GM19452 (cell line): Measurements from ENCODE around the gene BCL11B.

Experiments
- ATAC-seq: cut with Tn5 transposase; IDR thresholded peaks from one replicate; pipeline ENCODE4 v1.9.1; 2021; ENCODE audit not compliant: unreplicated experiment

The BCL11B gene

DNA sequence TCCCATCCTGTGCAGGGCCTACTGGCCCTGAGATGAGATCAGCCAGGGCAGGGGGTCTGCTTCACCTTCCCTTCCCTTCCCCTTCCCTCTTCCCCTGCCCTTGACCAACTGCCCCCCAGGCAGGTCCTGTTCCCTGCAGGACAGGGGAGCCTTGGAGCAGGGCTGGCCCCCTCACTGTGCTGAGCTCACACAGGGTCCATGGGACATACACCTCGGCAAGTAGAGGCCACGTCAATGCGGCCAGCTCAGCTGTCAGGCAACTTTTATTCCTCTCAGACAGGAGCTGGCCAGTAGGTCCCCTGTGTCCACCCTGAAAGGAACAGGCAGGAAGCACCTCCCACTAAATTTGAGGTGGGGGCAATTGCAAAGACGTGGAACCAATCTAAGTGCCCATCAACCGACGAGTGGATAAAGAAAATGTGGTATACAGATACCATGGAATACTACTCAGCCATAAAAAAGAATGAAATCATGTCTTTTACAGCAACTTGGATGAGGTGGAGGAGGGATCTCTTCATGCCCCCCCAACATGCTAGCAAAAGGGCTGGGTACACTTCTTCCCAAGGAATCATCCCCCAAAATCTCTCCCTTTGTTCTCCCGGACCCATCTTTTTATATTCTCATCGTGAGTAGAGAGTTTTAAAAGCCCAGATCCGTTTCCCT lies 148.7 kb downstream of the BCL11B start:
- ATAC-seq = no peak

DNA sequence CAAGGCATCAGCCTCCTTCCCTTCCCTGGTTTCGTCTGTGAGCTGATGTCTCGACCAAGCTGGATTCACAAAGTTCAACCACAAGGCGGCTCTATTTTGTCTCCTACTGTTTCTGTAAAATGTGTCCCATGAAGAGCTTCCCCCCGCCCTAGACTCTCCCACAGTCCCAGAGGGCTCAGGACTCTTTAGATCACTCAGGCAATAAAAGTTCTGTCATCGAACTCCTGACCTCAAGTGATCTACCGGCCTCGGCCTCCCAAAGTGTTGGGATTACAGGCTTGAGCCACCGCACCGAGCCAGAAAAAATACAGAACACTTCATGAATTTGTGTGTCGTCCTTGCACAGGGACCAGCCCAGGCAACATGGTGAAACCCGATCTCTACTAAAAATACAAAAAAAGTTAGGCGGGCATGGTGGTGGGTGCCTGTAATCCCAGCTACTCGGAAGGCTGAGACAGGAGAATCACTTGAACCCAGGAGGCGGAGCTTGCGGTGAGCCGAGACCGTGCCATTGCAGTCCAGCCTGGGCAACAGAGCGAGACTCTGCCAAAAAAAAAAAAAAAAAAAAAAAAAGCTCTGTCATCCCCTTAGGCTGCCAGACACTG lies 149.4 kb downstream of the BCL11B start:
- no peak for ATAC-seq

DNA sequence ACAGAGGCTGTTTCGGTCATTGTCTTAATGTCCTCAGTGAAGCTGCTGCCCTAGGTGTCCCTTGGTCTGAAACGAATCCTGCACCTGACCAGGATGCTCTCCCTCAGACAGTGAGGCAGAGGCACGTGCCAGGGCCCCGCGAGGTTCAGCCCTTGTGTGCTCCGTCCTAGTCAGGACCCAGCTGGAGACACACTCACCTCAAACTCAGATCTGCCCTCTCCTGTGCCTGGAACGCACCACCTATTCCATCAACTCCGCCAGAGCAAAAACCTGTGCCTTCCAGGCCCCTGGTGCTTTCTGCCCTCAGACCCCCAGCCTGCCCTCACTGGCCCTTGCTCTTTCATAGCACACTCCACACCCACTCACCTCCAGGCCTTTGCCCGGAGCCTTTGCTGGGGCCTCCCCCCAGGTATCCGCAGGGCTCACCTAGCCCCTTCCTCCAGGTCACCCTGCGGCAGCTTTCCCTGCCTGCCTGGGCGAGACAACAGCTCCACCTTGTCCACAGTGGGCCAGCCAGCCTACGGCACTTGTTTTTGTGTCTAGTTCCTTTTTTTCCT lies 150.6 kb downstream of the BCL11B start:
- ATAC-seq = no peak

DNA sequence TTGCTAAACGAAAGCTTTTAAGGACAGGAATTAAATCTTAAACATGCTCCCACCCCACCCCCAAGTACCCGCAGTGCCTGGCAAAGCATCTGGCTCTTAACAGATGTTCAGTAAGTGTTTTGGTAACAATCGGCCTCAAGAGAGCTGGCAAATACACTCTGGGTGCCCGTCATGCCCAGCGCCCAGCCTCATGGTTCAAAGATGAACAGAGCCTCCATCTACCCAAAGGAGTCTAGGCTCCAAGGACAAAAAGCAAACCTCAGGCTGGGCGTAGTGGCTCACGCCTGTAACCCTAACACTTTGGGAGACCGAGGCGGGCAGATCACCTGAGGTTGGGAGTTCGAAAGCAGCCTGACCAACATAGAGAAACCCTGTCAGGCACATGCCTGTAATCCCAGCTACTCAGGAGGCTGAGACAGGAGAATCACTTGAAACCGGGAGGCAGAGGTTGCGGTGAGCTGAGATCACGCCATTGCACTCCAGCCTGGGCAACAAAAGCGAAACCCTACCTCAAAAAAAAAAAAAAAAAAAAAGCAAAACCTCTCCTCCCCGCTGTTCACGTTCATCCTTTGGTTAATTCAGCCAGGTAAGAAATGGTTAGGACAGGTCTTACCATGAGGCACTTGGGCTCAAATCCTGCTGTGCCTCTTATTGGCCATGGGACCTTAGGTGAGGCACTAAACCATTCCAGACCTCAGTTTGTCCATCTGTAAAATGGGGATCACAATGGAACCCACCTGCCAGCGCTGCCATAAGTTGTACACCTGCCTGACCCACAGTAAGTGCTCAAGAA lies 151.3 kb downstream of the BCL11B start:
- ATAC-seq = no peak

DNA sequence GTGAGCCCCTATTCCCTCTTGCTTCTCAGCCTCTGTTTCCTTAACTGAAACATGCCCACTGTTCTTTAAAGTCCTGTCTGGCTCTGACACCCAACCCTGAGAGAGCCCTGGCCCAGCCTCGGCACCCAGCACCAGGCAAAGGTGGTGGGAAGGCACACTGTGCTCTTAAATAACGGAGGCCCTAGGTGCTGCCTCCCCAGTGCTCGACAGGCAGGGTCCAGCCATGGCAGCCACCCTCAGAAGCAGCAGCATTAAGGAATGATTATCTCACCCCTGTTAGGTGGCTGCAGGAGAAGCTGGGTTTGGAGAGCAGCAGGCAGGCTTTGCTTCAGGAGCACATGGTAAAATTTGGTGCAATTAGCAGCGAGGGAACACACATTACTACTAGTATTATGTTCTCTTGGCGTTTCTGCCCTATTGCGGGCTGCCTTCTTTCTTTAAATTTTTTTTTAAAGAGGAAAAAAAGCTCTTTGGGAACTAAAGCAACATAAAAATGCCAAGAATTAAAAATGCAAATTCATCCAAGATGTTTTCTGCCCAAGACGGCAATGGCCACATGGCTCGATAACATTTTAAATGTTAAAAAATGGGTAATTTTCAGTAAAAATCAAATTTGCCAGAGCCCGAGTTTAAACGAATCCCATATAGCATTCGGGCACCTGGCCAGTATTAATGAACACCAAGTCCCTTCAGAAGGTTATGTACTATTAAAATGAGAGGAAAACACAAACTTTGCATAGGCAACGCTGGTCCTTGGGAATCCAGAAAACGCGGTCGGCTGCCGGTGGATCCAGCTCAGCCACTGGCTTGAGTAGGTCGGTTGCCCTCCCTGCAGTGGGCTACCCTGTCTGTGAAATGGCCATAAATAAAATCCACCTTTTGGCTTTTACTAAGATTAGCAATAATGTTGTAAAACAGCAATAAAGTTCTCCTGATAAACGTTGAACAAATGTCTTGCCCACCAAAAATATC lies 152.2 kb downstream of the BCL11B start:
- no peak for ATAC-seq
